Adipocyte (in vitro differentiated cells): ENCODE data around the gene TFRC.
"Not testable (repeated sequence)": the region's sequence is repeated elsewhere in the genome, so short reads cannot be mapped to it uniquely, and the experiment has no call there.

Source experiments
- DNase-seq: peaks from one replicate; pipeline ENCODE4 v3.0.0-alpha.2; 2015; ENCODE audit warnings: low read depth
- H3K27me3 ChIP-seq: replicated peaks from 2 replicates; pipeline ENCODE4 v1.7.0; 2013; ENCODE audit warnings: mild to moderate bottlenecking, low read length, moderate library complexity; ENCODE audit not compliant: control insufficient read depth, insufficient read depth
- H3K36me3 ChIP-seq: 2 replicates; pipeline ENCODE4 v1.7.0; 2013; ENCODE audit warnings: low read length, mild to moderate bottlenecking, moderate library complexity; ENCODE audit not compliant: control insufficient read depth, insufficient read depth, severe bottlenecking
- H3K4me1 ChIP-seq: 2 replicates; pipeline ENCODE4 v1.7.0; 2013; ENCODE audit warnings: mild to moderate bottlenecking, low read length, moderate library complexity; ENCODE audit not compliant: control insufficient read depth, insufficient read depth
- H3K4me3 ChIP-seq: 2 replicates; pipeline ENCODE4 v1.7.0; 2013; ENCODE audit warnings: mild to moderate bottlenecking, low read length, moderate library complexity
- H3K9ac ChIP-seq: 2 replicates; pipeline ENCODE4 v1.7.0; 2013; ENCODE audit warnings: mild to moderate bottlenecking, low read length, moderate library complexity
- H3K9me3 ChIP-seq: 2 replicates; pipeline ENCODE4 v1.7.0; 2013; ENCODE audit warnings: mild to moderate bottlenecking, low read length, moderate library complexity; ENCODE audit not compliant: control insufficient read depth

TFRC gene

DNA sequence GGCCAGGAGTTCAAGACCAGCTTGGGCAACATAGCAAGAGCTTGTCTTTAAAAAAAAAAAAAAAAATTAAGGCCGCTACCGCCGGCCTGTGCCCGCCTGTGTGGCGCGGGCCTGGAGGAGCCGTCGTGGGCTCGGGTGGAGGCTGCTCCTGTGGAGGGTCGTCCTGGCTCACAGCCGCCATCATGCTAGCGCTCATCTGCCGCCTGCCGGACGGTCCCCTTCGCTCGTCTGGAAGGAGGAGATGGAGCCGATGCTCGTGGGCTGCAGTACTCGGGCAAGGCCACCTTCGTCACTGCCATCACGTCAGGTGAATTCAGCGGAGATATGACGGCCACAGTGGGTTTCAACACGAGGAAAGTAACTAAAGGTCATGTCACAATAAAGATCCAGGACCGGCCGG is 37.4 kb downstream of the TFRC start:
- peaks cover 12% of the 10 kb centered on the region for H3K36me3 ChIP-seq
- DNase-seq: no peak
- no peak overlapping the region for H3K9ac ChIP-seq
- H3K27me3 ChIP-seq: no peaks in the 10 kb centered on the region
- peaks cover 8% of the 10 kb centered on the region for H3K9me3 ChIP-seq
- H3K4me1 ChIP-seq: no peaks in the 10 kb centered on the region
- no peak overlapping the region for H3K4me3 ChIP-seq

DNA sequence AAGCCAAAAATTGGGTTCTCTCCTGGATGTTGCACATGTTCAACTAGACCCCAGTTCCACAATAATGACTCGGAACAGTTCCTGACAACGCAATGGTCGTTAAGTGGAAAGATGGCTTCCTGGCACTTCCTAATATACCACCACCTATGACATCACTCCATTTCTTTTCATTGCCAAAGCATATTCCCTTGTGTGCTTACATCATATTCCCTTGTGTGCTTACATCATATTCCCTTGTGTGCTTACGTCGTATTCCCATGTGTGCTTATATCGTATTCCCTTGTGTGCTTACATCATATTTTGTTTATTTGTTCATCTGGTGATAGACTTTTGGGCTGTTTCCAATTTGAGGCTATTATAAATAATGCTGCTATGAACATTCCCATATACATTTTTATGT is 39.2 kb downstream of the TFRC start:
- H3K27me3 ChIP-seq: no peaks in the 10 kb centered on the region
- H3K9ac ChIP-seq: no peak overlapping the region
- H3K36me3 ChIP-seq: no peaks in the 10 kb centered on the region
- no peaks in the 10 kb centered on the region for H3K4me1 ChIP-seq
- DNase-seq: no peak
- H3K9me3 ChIP-seq: peaks cover 8% of the 10 kb centered on the region
- H3K4me3 ChIP-seq: no peak overlapping the region

DNA sequence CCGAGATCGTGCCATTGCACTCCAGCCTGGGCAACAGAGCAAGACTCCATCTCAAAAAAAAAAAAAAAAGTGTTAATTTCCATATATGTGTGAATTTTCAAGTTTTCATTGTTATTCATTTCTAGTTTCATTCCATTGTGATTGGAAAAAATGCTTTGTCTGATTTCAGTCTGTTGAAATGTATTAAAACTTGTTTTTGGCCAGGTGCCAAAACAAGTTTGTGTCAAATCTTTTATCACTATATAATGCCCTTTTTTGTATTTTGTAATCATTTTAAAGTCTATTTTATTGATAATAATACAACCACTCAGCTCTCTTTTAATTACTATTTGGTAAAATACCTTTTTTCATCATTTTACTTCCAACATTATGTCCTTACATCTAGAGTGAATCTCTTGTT is 42.5 kb downstream of the TFRC start:
- Histone ChIP-seq H3K9me3 (peaks cover 13% of the 10 kb centered on the region), H3K27me3 (no peaks in the 10 kb centered on the region), H3K9ac (no peak overlapping the region), H3K36me3 (no peaks in the 10 kb centered on the region), H3K4me3 (no peak overlapping the region), H3K4me1 (no peaks in the 10 kb centered on the region)
- no peak for DNase-seq

DNA sequence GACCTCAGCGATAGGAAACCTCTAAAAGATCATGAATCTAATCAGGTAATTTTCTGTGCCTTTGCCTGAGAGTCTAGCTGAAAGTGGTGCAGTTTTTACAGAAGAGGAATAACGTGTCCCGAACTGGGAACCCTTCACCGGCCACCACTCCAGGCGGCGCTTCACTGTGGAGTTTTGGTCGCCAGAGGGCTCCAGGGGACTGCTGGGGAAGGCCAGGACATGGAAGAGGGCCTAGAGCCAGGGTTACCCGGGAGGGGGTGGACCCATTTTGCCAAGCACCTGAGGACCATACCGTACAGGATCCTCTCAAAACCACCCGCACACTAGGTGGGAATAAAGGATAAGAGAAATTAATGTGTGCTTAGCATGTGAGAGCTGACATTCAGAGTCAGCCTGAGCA is 55.8 kb downstream of the TFRC start:
- DNase-seq: peak; percentile 35
- H3K4me1 ChIP-seq, H3K9ac ChIP-seq, H3K27me3 ChIP-seq, H3K36me3 ChIP-seq, H3K4me3 ChIP-seq, H3K9me3 ChIP-seq: not testable (repeated sequence)

DNA sequence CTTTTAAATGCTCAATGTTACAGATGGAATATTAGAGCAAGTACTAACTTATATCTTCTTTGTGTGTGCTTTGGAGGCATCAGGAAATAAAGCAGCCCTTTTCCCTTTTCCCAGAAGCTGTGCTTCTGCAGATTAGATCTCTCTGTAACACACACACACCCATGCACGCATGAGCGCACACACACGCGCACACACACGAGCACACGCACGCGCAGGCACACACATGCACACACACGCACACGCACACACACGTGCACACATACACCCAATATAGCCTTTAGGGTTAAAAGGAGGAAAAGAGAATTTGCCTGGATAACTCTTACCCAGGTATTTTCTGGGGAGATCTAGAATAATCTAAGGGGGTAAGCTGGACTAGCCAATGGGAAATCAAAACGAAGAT is 56.9 kb downstream of the TFRC start:
- Histone ChIP-seq H3K9me3 (no peaks in the 10 kb centered on the region), H3K4me1 (no peaks in the 10 kb centered on the region), H3K27me3 (peaks cover 2% of the 10 kb centered on the region), H3K9ac (no peak overlapping the region), H3K4me3 (no peak overlapping the region), H3K36me3 (no peaks in the 10 kb centered on the region)
- DNase-seq: no peak

DNA sequence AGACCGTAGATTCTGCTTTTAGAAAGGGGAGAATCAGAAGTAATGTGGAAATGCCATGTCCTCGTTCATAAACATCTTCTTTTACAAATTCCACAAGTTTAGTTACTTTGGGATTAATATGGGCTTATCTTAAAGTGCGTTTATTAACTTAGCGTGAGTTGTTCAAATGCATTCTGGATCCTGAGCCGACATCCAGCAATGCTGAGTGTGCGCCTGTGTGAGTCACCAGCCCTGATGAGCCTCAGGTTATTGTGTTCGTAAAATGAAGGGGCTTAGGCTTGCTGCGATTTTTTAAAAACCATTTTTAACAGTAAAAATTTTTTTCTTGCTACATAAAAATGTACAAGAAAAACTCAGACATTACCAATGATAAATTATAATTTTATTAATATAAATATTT is 57.9 kb downstream of the TFRC start:
- Histone ChIP-seq H3K4me3 (no peak overlapping the region), H3K36me3 (no peaks in the 10 kb centered on the region), H3K4me1 (no peaks in the 10 kb centered on the region), H3K27me3 (no peaks in the 10 kb centered on the region), H3K9me3 (no peaks in the 10 kb centered on the region), H3K9ac (no peak overlapping the region)
- DNase-seq: no peak

DNA sequence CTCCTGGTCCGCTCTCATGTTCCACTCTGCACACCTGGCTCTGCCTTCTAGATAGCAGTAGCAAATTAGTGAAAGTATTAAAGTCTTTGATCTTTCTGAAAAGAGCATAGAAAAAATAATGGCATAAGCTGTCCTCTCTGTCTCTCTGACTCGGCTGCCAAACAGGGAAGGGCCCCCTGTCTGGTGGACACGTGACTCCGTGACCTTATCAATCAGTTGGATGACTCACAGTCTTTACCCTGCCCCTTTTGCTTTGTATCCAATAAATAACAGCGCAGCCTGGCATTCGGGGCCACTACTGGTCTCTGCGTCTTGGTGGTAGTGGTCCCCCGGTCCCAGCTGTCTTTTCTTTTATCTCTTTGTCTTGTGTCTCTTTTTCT is 59.4 kb downstream of the TFRC start:
- not testable (repeated sequence) for H3K36me3 ChIP-seq, H3K27me3 ChIP-seq, H3K9ac ChIP-seq, H3K9me3 ChIP-seq, DNase-seq, H3K4me3 ChIP-seq, H3K4me1 ChIP-seq

DNA sequence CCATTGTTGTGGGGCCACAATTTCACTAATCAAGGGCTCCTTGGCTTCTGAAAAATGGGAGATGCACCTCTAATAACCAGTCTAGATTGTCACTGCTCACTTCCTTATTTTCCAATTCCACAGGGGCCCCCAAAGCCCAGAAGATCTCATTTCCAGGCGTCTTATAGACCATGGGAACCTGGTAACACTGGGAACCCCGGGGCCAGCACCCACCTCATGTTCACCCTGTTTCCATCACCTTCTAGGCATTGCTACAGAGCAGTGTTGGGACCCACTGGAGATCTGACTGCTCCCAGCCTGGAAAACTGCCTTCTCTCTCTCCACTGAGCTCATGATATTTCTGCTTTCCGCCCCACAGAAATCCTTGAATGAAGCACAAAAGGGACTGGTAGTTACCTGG is 61.5 kb downstream of the TFRC start:
- Histone ChIP-seq H3K36me3 (no peaks in the 10 kb centered on the region), H3K4me3 (no peak overlapping the region), H3K9ac (no peak overlapping the region), H3K4me1 (peaks cover 6% of the 10 kb centered on the region), H3K27me3 (no peaks in the 10 kb centered on the region), H3K9me3 (no peaks in the 10 kb centered on the region)
- DNase-seq: no peak

DNA sequence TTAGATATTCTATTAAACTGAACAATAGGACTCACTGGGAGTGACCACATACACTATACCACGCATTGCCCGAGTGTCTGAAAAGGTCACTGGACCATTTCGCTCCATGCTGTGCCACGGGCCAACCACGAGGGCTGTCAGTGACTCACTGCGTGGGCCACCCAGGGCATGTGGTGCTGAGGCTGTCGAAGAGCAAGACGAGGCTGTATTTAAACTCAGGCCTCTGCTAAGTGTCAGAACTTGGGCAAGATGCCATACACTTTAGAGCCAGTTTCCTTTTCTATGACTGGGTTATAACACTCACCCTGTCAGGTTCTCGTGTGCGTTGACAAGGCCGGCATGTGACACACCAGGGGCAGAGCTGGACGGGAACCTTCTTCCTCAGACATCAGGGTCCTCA is 62.3 kb downstream of the TFRC start:
- H3K9ac ChIP-seq, H3K9me3 ChIP-seq, H3K4me1 ChIP-seq, H3K36me3 ChIP-seq, DNase-seq, H3K27me3 ChIP-seq, H3K4me3 ChIP-seq: not testable (repeated sequence)

DNA sequence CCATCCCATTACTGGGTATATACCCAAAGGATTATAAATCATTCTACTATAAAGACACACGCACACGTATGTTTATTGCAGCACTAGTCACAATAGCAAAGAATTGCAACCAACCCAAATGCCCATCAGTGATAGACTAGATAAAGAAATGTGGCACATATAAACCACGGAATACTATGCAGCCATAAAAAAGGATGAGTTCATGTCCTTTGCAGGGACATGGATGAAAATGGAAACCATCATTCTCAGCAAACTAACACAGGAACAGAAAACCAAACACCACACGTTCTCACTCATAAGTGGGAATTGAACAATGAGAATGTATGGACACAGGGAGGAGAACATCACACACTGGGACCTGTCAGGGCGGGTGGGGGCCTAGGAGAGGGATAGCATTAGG is 63.7 kb downstream of the TFRC start:
- H3K9me3 ChIP-seq, DNase-seq, H3K27me3 ChIP-seq, H3K4me1 ChIP-seq, H3K4me3 ChIP-seq, H3K36me3 ChIP-seq, H3K9ac ChIP-seq: not testable (repeated sequence)

DNA sequence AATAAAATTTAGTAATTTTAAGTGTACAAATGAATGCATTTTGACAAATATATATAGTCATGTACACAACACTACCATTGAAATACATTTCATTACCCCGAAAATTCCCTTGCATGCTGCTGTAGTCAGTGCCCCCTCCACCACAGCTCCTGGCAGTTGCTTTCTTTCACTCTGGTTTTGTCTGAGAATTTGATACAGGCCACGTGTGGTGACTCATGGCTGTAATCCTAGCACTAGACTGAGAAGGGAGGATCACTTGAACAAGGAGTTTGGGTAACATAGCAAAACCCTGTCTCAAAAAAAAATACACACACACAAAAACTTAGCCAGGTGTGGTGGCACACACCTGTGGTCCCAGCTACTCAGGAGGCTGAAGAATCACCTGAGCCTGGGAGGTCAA is 65.4 kb downstream of the TFRC start:
- DNase-seq: peak; percentile 85

DNA sequence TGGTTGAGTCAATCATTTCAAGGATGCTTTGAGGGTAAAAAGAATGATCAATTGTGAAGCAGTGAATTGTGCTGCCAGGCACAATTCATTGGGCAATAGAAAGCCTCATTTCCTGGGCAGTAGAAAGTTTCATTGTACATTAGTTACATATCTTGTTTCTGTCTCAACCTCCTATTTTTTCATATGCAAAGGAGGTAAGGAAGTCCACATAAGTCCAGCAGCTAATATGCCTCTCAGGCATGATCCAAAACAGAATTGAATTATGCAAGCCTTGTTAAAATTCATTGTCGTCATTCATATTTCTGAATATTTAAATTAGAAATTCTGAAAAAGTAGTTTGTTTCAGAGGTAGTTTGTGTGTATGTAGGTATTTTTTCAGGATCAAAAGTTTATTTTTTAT is 65.8 kb downstream of the TFRC start:
- DNase-seq: peak; percentile 8
- Histone ChIP-seq H3K36me3 (no peaks in the 10 kb centered on the region), H3K4me1 (peaks cover 6% of the 10 kb centered on the region), H3K9ac (no peak overlapping the region), H3K4me3 (no peak overlapping the region), H3K27me3 (no peaks in the 10 kb centered on the region), H3K9me3 (peaks cover 15% of the 10 kb centered on the region)

More for the DNA sequence above, 65.4 kb downstream of the TFRC start:
- no peak overlapping the region for H3K9ac ChIP-seq
- H3K4me3 ChIP-seq: no peak overlapping the region
- H3K27me3 ChIP-seq: no peaks in the 10 kb centered on the region
- H3K4me1 ChIP-seq: peaks cover 6% of the 10 kb centered on the region
- no peaks in the 10 kb centered on the region for H3K36me3 ChIP-seq
- peaks cover 11% of the 10 kb centered on the region for H3K9me3 ChIP-seq
